GM19324 (cell line): ENCODE data around the gene TBXT.
"Not testable (repeated sequence)": the region's sequence is repeated elsewhere in the genome, so short reads cannot be mapped to it uniquely, and the experiment has no call there.

Source experiments
- ATAC-seq: cut with Tn5 transposase; IDR thresholded peaks from one replicate; pipeline ENCODE4 v1.9.1; 2021; ENCODE audit warnings: mild to moderate bottlenecking, moderate library complexity; ENCODE audit not compliant: unreplicated experiment, low FRiP score

Gene TBXT

GRCh38 chr6:166167801-166168615, at the start of gene TBXT:
TBXT (minus strand) TSS chr6:166167851; CDS start chr6:166167591, 260 bp downstream.
- ATAC-seq = no peak

- ATAC-seq = no peak
Observed at GRCh38 chr6:166207284-166207561, 39.6 kb upstream of the TBXT start.

GRCh38 chr6:166206510-166207283, 39.0 kb upstream of the TBXT start:
- no peak for ATAC-seq

GRCh38 chr6:166206066-166206465, 38.4 kb upstream of the TBXT start:
- ATAC-seq = no peak

- ATAC-seq = no peak
Observed at GRCh38 chr6:166204852-166205650, 37.4 kb upstream of the TBXT start.

GRCh38 chr6:166203641-166204222, 36.1 kb upstream of the TBXT start:
- no peak for ATAC-seq

GRCh38 chr6:166203003-166203640, 35.5 kb upstream of the TBXT start:
- peak; percentile 14 for ATAC-seq

- ATAC-seq = peak; percentile 73
Observed at GRCh38 chr6:166202321-166202733, 34.7 kb upstream of the TBXT start.

- no peak for ATAC-seq
Observed at GRCh38 chr6:166201878-166202277, 34.2 kb upstream of the TBXT start.

GRCh38 chr6:166197361-166197760, 29.7 kb upstream of the TBXT start:
- ATAC-seq = no peak

- ATAC-seq = no peak
Observed at GRCh38 chr6:166195860-166196238, 28.2 kb upstream of the TBXT start.

GRCh38 chr6:166194914-166195859, 27.5 kb upstream of the TBXT start:
- no peak for ATAC-seq

- no peak for ATAC-seq
Observed at GRCh38 chr6:166192557-166192956, 24.9 kb upstream of the TBXT start.

- no peak for ATAC-seq
Observed at GRCh38 chr6:166192136-166192535, 24.5 kb upstream of the TBXT start.

- no peak for ATAC-seq
Observed at GRCh38 chr6:166179704-166180103, 12.1 kb upstream of the TBXT start.

GRCh38 chr6:166176106-166176505, 8.5 kb upstream of the TBXT start:
- ATAC-seq = no peak

- not testable (repeated sequence) for ATAC-seq
Observed at GRCh38 chr6:166175093-166175492, 7.4 kb upstream of the TBXT start.

- ATAC-seq = no peak
Observed at GRCh38 chr6:166174031-166174430, 6.4 kb upstream of the TBXT start.

GRCh38 chr6:166173281-166173951, 5.8 kb upstream of the TBXT start:
- no peak for ATAC-seq
